A673 (cell line): ENCODE data around the gene ATP8A2. TPM values are rescaled to one million over a fixed set of nuclear protein-coding genes. Genes with fewer than 3 reads are reported as not detected.
A peak's percentile ranks its signal among the peaks of the same experiment; 100 is the strongest.

Source experiments
- BruUV-seq: library from RNA; stranded (reverse); fragments of 400-500 nt; replicated peaks from 2 replicates; lab custom pipeline; 2021; lab: Mats Ljungman, UMichigan
- CTCF ChIA-PET: fragments of 300-600 bp; sonication (Branson Sonifier 250); formaldehyde crosslinking; loops from one replicate; lab custom pipeline; 2022; ENCODE audit warnings: antibody characterized with exemption; lab: Charles Lee
- POLR2A ChIA-PET: fragments of 300-600 bp; sonication (Branson Sonifier 250); formaldehyde crosslinking; loops from one replicate; lab custom pipeline; 2022; ENCODE audit warnings: antibody characterized with exemption; ENCODE audit not compliant: low non-redundant PET; lab: Charles Lee
- DNase-seq: peaks from one replicate; pipeline ENCODE4 v3.0.0-alpha.2; 2015; ENCODE audit warnings: low spot score
- H3K27ac ChIP-seq: fragments of 200-600 bp; sonication (generic); 2 replicates; pipeline ENCODE4 v1.5.1; 2016; ENCODE audit warnings: mixed run types, low read depth, mild to moderate bottlenecking, mixed read lengths, antibody characterized with exemption, low read length; ENCODE audit not compliant: poor library complexity, severe bottlenecking
- H3K27me3 ChIP-seq: fragments of 200-600 bp; sonication (generic); replicated peaks from 2 replicates; pipeline ENCODE4 v1.6.1; 2017; ENCODE audit warnings: mixed run types, low read depth, mild to moderate bottlenecking, mixed read lengths, antibody characterized with exemption, low read length; ENCODE audit not compliant: insufficient read depth, poor library complexity
- H3K36me3 ChIP-seq: fragments of 200-600 bp; sonication (generic); 2 replicates; pipeline ENCODE4 v1.6.1; 2016; ENCODE audit warnings: mixed run types, mild to moderate bottlenecking, mixed read lengths, antibody characterized with exemption, low read length; ENCODE audit not compliant: insufficient read depth, poor library complexity, severe bottlenecking
- H3K4me1 ChIP-seq: fragments of 200-600 bp; sonication (generic); 2 replicates; pipeline ENCODE4 v1.6.1; 2017; ENCODE audit warnings: mixed run types, mild to moderate bottlenecking, mixed read lengths, antibody characterized with exemption, low read length; ENCODE audit not compliant: insufficient read depth, poor library complexity, severe bottlenecking
- H3K4me3 ChIP-seq: fragments of 200-600 bp; sonication (generic); 2 replicates; pipeline ENCODE4 v1.5.1; 2016; ENCODE audit warnings: low read depth, mixed run types, mild to moderate bottlenecking, mixed read lengths, low read length; ENCODE audit not compliant: poor library complexity, severe bottlenecking
- H3K9me3 ChIP-seq: fragments of 200-600 bp; sonication (generic); 2 replicates; pipeline ENCODE4 v1.6.1; 2016; ENCODE audit warnings: mixed run types, low read depth, mild to moderate bottlenecking, mixed read lengths, antibody characterized with exemption, low read length; ENCODE audit not compliant: poor library complexity, severe bottlenecking
- CTCF ChIP-seq: fragments of 300-800, 200-600 bp; sonication (generic); conservative IDR thresholded peaks from 2 replicates; pipeline ENCODE4 v1.5.1; 2017; ENCODE audit warnings: low read depth, mild to moderate bottlenecking, antibody characterized with exemption, low read length, moderate library complexity, mixed read lengths
- EZH2 ChIP-seq: fragments of 200-600 bp; sonication (generic); IDR thresholded peaks from 2 replicates; pipeline ENCODE4 v1.6.1; 2017; ENCODE audit warnings: borderline replicate concordance, low read depth, mild to moderate bottlenecking, mixed read lengths, antibody characterized with exemption, low read length; ENCODE audit not compliant: poor library complexity, severe bottlenecking
- intact Hi-C: fragments of 100-400 bp; cut with micrococcal nuclease; formaldehyde crosslinking; loops from one replicate; pipeline ENCODE4 v1.10.0; 2022; ENCODE audit not compliant: unreplicated experiment
- total RNA-seq: library from RNA; stranded (reverse); gene quantifications from 2 replicates; pipeline ENCODE4 v1.2.3, GENCODE V29; 2021

The ATP8A2 gene
- total RNA-seq, 1 experiment from 2014 or later = 0.92 TPM

- intact Hi-C loops = no loop called here
- H3K27ac ChIP-seq = no peak overlapping the region
- no peak for DNase-seq
- no peaks in the 10 kb centered on the region for H3K36me3 ChIP-seq
- TF ChIP-seq CTCF (no peak), EZH2 (no peak)
- no TSS peak for BruUV-seq
- CTCF ChIA-PET = no interaction called here
- no peaks in the 10 kb centered on the region for H3K4me1 ChIP-seq
- no peaks in the 10 kb centered on the region for H3K9me3 ChIP-seq
- no peak overlapping the region for H3K4me3 ChIP-seq
- POLR2A ChIA-PET = no interaction called here
- H3K27me3 ChIP-seq = no peaks in the 10 kb centered on the region
These were observed 360.5 kb downstream of the ATP8A2 start for GRCh38 chr13:25732111-25732865.

- CTCF ChIA-PET = no interaction called here
- Histone ChIP-seq H3K4me1 (peaks cover 2% of the 10 kb centered on the region), H3K27me3 (no peaks in the 10 kb centered on the region), H3K9me3 (no peaks in the 10 kb centered on the region), H3K27ac (no peak overlapping the region), H3K4me3 (no peak overlapping the region), H3K36me3 (no peaks in the 10 kb centered on the region)
- TF ChIP-seq CTCF (no peak), EZH2 (no peak)
- no TSS peak for BruUV-seq
- intact Hi-C loops = no loop called here
- peak; percentile 46 for DNase-seq
- POLR2A ChIA-PET = no interaction called here
These were observed 361.3 kb downstream of the ATP8A2 start for GRCh38 chr13:25733001-25733491.

- Histone ChIP-seq H3K4me3 (no peak overlapping the region), H3K36me3 (no peaks in the 10 kb centered on the region), H3K27me3 (no peaks in the 10 kb centered on the region), H3K4me1 (peaks cover 10% of the 10 kb centered on the region), H3K9me3 (no peaks in the 10 kb centered on the region), H3K27ac (no peak overlapping the region)
- intact Hi-C loops = no loop called here
- no peak for TF ChIP-seq EZH2
- TF ChIP-seq CTCF = no peak
- CTCF ChIA-PET = no interaction called here
- POLR2A ChIA-PET = no interaction called here
- BruUV-seq = no TSS peak
- DNase-seq = no peak
These were observed 362.1 kb downstream of the ATP8A2 start for GRCh38 chr13:25733696-25734435.
